CD1c-positive myeloid dendritic cell (primary cell): Measurements from ENCODE around the gene RAMAC.
"Not testable (repeated sequence)": the region's sequence is repeated elsewhere in the genome, so short reads cannot be mapped to it uniquely, and the experiment has no call there.

Experiments
- DNase-seq: peaks from one replicate; pipeline ENCODE4 v3.0.0-alpha.2; 2016; ENCODE audit errors: extremely low spot score

The RAMAC gene

DNA sequence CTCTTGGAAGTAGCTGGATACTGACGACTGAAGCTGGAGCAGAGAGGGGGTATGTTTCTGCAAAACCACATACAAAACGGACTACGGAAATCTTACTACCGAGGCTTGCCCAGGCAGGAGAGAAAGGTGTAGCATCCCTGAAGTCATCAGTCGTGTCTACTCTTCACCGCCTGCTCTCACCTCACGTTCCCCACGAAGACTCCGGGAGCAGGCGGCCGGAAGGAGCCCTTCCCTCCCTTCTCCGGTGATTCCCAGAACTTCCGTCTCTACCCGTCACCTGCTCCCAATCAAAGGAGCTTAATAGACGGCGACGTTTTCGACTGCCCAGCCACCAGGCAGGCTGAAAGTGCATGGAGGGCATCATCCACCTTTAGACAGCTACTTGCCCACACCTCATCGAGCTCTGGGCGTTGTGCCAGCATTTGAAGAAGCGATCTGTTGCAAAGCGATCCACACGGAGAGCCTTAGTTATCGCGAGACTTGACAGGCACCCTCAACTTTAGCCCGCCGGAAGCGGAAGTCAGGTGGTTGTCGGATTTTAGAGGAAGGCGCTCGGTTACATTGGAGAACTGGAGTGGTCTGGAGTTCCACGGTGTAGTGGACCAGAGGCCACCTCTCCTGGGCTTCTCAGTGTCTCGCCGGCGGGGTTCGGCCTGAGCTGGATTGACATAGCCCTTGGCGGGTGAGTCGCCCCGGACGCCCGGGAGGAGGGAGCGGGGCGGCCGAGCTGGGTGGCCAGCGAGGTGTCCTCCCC is at the start of gene RAMAC:
Gene RAMAC, plus strand, starts transcription at position 523 of the 754 bp plus-strand sequence. CDS start 2,809 bp downstream, outside the sequence.
- DNase-seq = peak; percentile 98

DNA sequence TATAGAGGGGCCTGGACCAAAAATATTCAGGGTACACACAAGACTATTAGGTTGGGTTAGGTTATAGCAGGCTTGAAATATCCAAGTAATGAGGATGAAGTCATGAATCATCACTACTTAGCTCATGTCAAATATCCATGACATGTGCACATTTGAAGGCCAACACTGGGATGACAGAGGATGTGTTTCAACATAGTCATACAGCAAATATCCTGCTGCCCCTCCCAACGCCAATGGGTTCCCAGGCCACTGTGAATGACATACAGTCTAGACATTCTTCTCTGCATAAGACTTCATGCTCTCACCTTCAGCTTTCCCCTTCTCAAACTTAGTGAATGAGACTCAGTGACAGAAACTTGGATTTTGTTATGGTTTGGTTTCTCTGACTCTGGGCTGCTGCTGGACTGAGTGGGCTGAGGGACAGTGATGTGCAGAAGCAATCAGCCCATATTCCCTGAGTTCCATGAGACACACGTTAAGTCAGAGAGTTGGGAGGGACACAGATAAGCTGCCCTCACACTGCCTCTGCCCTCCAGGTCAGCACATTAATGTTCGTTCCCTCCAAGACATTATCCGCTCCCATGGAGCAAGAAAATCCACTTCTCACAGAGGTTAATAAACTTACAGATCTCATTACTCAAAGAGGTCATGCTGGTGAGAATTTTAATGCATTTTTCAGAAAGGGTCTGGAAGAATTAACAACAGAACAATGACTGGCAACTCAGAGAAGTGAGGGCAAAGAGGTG is 48.9 kb upstream of the RAMAC start:
- peak; percentile 34 for DNase-seq

DNA sequence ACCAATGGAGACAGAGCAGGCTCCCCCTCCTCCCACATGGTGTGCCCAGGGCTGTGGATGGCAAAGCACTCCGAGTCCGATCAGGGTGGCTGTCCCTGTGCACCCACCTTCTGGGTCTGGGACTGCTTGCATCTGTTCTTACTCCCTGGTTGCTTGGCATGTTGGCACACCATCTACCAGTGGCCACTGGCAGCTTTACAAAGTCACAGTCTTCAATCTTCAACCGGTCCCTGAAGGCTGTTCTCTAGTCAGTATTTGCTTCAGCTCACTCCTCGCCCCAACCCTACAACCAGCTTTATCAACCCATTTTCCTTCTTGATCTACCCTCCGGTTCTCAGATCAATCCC is 48.3 kb upstream of the RAMAC start:
- DNase-seq = no peak

DNA sequence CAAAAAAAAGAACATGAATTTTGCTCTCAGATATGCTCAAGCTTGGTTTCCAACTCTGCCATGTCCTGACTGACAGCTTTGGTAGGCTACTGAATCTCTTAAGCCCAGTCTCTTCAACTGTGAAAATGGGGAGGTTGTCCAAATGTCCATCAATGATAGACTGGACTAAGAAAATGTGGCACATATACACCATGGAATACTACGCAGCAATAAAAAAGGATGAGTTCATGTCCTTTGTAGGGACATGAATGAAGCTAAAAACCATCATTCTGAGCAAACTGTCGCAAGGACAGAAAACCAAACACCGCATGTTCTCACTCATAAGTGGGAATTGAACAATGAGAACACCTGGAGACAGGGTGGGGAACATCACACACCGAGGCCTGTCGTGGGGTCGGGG is 46.3 kb upstream of the RAMAC start:
- not testable (repeated sequence) for DNase-seq

DNA sequence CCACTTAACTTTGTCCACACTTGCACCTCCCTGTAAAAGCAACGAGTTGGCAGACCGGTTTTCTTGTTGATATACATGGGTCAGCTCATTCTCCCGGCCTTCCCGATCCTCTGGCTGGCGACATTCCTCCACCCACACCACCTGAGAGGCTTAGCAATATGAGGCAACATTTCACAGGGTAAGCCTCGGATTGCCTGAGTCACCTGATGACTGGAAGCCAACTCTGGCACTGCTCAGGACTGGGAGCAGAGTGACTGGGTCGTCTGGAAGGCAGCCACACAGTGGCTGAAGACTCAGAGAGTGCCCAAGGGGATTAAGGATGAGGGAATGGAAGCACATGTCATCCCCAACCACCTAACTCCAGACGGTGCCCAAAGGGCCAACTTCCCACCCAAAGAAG is 43.3 kb upstream of the RAMAC start:
- DNase-seq = no peak

DNA sequence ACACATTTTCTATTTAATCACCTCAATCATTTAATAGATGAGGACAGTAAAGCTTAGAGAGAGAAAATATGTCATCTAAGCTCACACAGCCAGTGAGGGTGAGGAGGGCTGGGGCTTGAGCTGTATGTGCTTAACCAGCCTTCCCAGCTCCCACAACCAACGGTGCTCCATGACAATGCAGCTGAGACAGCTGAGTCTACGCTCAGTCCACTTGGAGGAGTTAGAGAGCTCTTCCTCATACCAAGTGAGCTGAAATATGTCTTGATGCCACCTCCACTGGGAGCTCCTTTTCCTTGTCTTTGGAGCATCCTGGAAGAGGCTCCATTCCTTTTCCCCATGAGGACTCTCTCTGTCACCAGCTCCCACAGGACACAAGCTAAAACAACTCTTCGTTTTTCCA is 42.8 kb upstream of the RAMAC start:
- no peak for DNase-seq

DNA sequence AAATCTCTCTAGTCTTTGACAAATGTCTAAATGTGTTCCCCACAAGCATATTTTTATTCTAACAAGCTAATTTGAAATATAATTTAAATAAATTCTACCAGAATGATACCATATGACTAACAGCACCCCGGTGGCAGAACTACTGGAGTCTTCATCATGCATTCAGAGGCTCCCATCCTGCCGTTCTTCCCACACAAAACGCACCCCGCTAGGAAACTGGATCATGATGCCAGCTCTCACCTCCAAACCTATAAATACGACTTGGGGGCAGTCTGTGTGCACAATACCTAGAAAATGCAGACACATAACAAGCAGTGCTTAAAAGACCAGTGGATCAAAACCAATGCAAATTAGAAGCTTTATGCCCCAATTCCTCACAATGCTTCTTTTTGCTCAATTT is 42.0 kb upstream of the RAMAC start:
- DNase-seq = no peak

DNA sequence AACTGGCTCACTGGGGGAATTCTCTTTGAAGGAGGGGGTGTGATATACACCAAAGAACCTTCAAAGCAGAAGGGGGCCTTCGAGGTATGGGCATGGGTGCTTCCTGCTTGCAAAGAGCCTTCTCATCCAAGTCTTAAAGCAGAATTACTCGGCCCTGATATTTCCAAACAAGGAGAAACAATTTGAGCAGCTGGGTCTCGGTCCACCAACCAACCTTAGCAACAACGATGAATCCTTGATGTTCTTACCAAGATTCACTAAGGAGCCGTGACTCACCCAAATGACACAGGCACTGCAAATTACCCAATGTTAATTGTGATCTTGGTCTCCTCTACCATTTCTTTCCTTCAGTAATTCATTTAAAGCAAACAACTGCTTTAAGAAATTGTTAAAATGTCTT is 41.2 kb upstream of the RAMAC start:
- DNase-seq = peak; percentile 68

DNA sequence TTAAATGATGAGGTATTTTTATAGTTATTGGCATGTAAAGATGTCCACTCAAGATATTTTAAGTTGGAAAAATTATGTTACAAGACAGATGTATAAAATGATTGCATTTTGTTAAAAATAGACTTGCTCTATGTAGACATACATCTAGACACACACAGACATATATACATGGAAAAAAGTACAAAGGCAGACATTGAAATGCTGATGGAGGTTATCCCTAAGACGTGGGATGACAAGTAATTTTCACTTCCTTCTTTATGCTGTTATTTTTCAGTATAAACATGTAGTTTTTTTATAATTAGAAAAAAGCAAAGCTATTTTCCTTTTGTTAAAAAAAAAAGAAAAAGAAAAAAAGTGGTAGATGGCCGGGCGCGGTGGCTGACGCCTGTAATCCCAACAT is 40.7 kb upstream of the RAMAC start:
- peak; percentile 59 for DNase-seq

DNA sequence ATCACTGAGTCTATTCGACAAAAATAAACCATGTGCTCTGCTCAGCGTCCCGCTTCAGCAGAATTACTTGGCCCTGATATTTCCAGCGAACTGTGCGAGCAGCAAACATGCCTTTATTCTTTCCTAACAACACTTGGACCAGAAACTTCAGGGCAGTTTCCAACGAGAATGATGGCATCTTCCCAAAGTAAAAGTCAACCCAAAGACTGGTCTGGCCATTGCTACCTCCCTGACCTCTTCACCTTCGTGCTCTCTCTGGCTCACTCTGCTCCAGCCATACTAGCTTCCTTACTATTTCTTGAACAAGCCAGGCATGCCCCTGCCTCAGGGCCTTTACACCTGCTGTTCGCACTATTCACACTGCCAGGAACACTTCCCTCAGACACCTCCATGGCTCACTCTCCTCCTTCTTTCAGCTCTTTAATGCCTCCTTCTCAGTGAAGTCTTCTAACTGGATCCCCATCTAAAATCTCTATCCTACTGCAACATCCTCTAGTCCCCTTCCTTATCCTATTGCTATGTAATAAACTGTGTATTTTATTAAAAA is 39.8 kb upstream of the RAMAC start:
- DNase-seq = no peak

DNA sequence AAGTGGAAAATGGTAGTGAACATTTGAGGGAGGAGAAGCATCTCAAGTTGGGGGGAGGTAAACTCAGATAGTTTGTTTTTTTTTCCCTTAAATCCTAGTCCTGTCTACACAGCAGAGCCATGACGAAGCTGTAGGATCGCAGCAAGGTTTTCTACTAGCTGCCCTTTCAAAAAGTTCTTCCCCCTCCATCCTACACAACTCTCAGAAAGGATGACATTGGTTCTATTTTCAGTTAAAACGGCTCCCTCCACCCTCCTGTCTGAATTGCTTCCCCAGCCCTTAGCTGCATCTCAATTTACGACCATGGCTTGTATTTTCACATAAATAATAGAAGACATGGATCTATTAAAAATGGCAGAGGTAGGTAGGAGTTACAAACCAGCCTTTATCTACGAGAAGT is 35.7 kb upstream of the RAMAC start:
- peak; percentile 66 for DNase-seq

DNA sequence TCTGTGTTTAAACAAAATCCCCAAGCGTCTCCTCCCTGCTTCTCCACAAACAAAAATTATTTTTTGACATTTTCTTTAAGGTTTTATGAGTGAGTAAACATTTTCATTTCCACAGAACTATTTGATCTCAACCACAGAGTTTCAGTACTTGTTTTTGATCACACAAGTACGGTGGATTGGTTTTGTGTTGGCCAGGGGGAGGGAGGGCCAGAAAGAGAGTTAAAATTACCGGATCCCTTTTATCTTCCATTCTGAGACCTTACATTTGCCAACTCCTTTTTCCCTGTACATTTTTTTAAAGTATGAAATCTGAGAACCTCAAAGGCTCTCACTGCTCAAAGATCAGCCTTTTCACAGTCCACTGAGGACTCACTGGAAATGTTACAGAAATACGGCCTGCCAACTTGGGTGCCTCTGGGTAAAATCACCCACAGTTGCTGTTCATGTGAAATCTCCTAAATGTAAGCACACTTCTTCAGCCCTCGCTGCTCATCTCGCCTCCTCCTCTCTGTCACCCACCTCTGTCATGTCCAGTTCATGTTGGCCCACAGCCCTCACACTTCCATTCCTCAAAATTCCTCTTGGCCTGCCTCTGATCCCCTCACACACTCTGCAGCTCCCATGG is 35.2 kb upstream of the RAMAC start:
- peak; percentile 76 for DNase-seq

DNA sequence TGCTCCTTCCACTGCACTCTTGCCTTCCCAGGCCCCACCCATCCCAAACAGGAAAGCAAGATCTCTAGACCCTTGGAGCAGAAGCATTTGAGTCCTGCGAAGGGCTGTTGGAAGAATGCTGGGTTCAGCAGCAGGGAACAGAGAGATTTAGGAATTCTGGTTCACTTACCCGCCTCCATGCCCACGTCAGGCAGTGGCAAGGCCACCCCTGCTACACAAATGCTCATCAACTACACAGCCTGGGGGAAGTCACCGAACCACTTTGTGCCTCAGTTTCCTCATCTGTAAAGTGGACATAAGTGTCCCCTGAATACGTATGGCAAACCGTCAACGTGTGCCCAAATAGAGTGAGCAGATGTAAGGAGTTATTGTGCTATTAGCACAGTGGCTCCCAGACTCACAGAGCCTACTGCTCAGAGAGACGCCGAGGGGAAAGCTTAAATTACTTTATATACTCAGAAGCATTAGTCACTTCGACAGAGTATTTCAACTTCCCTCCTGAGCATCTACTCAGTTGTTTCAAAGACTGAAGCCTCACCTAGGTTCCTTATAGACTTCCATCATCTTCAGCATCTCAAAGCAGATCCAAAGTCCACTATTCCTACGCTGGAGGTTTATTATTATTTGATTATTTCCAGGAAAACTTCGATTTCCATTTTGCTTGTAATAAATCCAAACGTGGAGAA is 34.4 kb upstream of the RAMAC start:
- peak; percentile 50 for DNase-seq

DNA sequence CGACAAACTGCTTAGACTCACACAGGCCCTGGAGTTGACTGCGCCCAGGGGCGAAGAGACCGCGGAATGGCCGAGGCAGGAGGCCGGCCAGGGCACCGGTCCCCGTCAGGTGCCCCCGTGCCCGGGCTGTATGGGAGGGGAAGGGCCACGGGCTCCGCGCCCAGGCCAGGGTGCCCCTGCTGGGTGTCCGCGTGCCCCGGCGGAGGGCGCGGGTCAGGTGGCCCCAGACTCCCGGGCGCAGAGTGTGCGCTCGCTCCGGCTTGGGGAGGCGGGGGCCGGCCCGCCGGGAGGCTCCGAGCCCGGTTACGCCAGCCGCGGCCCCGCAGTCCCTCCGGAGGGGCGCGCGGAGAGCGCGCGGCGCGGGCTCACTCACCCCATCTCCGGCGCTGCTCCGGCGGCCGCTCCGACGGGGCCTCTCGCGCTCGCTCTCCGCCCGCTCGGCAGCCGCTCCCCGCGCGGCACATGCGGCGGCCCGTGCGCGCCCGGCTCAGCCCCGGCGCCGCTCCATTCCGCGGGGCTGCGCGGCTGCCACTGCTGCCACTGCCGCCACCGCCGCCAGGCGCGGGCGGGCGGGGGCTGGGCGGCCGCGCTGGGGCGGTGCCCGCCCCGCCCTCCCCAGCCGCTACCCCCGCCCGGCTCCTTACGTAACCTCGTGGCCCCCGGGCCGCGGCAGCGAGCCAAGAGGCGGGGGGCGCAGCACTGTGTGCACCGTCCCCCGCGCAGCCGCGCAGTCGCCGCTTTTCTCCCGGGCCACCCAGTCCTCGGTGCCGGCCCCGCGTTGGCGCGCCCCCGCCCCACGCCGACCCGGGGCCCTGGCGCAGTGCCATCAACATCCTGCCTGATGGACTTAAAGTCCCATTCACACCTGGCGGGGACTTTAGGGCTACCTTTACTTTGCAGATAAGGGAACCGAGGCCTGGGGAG is 33.6 kb upstream of the RAMAC start, which contains the start of gene HOMER2:
Gene HOMER2, minus strand, starts transcription at position 563 of the 924 bp plus-strand sequence. Its CDS starts 185 bp downstream, at position 378.
- DNase-seq = peak; percentile 33

DNA sequence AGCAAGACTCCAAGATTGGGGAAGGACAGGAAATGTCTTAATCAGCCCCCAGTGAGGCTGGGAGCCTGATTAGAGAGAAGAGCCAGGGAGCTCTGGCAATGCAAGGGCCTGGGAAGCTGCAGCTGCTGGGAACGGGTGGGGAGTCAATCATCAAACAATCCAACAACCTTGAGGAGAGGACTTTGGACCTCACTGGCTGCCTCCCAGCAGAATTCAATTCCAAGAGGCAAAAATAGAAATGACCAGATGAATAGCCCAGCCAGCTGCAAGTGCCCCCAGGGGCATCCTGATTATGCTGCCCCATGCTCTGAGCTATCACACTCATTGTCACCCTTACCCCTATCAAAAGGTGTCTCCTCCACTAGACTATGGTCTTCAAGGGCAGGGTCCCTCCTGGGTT is 27.4 kb upstream of the RAMAC start:
- DNase-seq = no peak

DNA sequence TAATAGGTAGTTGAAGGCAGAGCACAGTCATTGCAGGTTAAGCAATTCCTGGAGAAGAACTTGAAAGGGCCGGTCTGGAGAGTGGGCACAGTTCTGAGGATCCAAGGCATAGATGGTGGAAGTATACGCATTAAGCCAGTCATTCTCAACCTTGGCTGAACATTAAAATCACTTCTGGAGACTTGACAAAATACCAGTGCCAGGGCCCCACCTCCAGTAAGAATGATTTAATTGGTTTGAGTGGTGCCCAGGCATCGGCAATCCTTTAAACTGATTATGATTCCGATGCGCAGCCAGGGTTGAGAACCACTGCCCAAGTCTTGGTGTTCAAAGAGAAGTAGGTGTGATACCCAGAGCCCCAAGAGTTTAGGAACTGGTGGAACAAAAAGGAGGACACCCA is 26.6 kb upstream of the RAMAC start:
- no peak for DNase-seq

DNA sequence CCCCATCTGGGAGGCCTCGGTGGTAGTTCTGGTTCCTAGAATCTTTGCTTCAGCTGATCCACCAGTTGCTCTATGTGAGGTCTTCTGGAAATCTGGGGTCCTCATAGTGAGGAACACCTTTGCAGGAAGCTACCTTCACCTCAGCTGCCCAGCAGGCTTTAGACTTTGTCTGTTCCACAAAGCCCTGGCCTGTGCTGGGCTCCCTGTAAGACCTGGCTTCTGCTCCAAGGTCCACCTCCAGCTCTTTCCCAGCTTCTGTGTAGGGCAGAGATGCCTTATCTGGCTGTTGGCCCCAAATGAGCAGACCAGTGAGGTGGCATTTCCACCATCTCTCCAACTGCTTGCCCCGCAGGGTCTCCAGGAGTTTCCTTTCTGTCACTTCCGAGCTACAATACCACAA is 25.2 kb upstream of the RAMAC start:
- no peak for DNase-seq

DNA sequence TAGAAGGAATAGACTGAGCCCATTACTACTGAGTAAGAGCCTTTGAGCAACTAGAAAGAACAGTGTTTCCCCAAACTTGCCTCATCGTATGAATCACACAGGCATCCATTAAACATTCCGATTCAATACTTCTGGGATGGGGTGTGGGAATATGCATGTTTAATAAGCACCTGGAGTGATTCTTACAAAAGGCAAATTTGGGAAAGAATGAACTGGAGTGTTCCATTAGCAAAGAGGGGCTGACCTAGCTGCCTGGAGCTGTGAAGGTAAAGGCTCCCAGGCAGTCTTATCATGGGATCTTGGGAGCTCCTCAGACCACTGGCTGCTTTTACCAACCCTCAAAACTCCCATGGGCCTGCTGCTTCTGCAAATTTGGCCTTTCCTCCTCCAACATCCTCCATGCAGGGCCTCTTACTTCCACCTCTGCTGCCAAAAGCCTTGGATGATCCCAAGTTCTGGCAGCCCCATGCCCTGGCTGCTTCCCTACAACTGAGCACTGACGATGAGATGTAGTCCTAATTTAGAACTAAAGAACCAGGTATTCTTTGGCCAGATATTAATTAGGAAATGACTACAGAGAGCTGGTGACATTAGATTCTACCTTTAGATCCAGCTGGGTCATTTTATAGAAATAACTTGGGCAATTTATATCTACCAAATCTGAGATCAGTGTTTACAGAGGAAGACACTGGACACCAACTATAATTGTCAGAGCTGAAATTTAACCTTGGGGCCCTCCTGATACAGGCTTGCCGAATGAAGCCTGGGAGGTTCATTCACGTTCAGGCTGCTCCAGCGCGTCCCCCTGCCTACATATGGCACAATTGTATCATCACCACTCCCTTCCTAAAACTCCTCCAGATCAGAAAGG is 22.3 kb upstream of the RAMAC start:
- no peak for DNase-seq

DNA sequence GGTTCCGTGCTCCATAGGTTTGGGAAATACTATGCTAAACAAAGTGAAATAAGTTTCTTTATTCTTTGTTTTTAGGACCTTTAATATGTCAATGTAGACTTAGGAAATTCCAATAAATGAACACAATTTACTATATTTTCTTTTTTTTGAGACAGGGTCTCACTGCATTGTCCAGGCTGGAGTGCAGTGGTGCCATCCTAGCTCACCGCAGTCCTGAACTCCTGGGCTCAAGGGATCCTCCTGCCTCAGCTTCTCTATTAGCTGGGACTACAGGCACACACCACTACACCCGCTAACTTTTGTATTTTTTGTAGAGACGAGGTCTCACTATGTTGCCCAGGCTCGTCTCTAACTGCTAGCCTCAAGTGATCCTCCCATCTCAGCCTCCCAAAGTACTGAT is 21.1 kb upstream of the RAMAC start:
- DNase-seq = no peak

DNA sequence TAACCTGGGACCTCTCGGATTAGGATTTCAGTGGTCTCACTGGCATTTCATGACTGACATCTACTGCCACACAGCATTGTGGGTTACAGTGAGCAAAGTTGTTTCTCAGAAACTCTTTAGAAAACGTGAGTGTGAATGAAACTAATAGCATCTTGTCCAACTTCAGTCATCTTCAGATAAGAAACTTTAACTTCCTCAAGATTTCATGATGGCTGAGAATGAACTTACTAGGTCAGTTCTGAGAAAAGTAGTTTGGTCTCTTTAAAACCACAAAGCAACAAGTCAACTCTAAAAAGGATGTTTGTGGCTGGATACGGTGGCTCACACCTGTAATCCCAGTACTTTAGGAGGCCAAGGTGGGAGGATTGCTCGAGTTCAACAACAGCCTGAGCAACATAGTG is 19.3 kb upstream of the RAMAC start:
- DNase-seq = no peak
